Jurkat, Clone E6-1 (cell line): ENCODE data around the gene PON1.

Source experiments
- DNase-seq: peaks from one replicate; pipeline ENCODE4 v3.0.0-alpha.2; 2011; ENCODE audit warnings: low read depth, low spot score
- H3K4me3 ChIP-seq: 2 replicates; pipeline ENCODE4 v1.5.1; 2011; ENCODE audit warnings: mild to moderate bottlenecking, low read length, control low read depth, moderate library complexity

PON1 gene

DNA sequence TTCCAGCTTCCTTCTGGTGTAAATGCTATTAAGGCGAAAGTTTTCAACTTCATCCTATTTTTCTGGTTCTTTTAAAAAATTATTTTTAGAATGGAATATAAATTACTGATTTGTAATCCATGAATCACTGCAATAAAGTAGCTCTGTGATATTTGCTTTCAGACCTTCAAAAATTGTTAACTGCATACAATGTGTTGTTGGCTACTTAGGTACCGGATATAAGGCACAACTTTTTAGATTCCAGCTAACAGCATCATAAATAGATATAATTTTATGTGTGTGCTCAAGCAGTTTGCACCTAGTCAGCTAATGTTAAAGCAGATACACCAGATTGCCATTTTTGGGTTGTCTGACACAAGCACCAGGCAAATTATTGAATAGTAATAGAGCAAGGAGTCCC lies 58.7 kb downstream of the PON1 start:
- H3K4me3 ChIP-seq, result no peak overlapping the region
- DNase-seq, result no peak

DNA sequence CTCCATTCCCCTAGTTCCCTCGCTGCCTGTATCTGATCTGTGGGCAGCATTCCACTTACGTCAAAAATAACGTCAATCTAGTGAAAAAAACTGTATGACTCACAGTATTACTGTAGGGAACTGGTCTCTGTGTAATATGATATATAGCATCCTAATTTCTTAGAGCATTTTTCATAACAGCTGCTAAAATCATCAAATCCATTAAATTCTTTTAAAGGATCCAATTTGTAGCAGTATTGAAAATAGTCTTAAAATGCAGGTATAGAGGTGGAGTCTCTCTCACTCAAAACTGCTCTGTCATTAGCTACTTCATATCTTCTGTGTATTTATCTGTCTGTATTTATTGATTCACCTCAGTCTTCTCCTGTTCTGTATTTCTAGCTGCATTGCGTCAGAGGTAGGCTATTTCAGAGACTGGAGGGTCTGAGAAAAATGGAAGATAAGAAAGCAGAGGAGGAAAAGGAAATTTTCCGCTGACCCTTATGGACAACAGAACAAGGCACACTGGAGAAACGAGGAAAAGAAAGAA lies 59.9 kb downstream of the PON1 start:
- DNase-seq, result no peak
- H3K4me3 ChIP-seq, result no peak overlapping the region

DNA sequence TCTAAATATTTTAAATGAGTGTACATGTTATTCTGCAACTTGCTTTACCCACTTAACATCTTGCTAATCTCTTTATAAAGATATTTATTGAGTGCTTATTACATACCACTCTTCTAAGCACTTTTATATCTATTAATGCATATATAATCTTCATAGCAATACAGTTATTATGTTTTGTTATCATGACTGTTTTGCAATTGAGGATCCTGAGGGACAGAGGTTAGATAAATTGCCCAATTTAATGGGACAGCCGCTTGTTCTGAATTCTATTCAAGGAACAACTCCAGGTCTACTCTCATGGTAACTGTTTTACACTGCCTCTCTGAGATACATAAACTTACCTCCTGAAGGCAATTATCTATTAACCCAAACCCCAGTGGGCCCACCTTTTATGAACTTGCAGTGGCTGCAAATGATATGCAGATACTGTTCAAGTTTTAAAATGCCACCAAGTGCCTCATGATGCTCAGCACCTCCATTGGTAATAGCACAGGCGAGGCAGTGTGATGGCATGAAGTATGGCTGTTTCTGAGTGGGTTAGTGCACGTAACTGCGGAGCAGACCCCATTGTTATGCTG lies 60.5 kb downstream of the PON1 start:
- H3K4me3 ChIP-seq, result no peak overlapping the region
- no peak for DNase-seq

DNA sequence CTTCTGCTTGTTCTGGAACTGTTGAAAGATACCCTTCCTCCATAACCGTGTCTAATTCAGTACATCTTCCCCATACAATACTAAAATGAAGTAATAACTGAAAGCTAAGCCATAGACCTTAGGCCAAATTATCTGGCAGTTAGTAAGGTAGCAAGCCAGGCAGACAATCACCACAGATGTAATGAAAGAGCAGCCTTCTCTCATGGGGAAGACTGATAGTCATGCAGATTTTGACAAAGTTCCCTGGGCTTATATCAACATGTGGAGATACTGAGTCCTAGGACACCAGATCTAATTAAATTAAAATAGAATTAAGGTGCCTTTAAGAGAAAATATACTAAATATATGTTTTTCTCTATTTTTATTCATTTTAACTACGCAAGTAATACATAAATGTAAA lies 61.5 kb downstream of the PON1 start:
- DNase-seq, result no peak
- H3K4me3 ChIP-seq, result no peak overlapping the region

DNA sequence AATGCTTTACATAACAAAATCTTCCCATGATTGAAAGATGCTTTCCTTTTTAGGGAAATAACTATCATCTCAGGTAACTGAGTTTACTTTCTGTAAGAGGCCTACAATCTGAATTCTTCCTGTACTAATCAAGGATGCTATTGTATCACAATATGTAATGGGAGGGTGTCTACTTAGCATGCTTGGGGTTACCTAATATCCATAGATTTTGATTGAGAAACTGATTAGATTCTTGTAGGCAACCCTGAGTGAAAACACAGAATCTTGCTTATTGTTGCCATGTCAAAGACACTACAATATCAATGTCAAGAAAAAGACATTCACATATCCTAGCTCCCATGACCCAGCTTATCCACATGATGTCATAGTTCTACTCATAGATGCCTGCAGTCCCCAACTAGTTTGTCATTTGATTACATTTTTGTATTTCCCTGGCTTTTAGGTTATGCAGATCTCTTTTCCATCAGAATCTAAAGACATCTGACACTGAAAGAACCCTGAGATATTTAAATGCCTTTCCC lies 62.4 kb downstream of the PON1 start:
- DNase-seq, result no peak
- H3K4me3 ChIP-seq, result no peak overlapping the region

DNA sequence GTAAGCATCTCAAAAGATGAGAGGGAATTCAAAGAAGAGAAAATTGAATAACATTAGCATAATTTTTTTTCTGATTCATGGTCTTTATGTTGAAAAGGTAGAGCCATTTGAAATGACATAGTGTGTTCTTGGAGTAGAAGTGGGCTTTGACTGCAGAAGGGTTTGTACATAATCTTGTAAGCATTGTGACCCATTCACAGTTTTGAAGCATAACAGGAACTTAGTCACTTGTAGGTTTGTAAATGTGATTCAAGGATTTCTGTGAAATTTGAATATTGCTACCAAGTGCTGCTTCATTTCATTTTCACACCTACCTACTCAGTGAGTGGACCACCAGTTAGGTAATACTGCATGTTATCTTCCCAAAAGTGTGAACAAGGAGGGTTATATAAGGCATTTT lies 68.6 kb downstream of the PON1 start:
- DNase-seq, result no peak
- H3K4me3 ChIP-seq, result no peak overlapping the region

DNA sequence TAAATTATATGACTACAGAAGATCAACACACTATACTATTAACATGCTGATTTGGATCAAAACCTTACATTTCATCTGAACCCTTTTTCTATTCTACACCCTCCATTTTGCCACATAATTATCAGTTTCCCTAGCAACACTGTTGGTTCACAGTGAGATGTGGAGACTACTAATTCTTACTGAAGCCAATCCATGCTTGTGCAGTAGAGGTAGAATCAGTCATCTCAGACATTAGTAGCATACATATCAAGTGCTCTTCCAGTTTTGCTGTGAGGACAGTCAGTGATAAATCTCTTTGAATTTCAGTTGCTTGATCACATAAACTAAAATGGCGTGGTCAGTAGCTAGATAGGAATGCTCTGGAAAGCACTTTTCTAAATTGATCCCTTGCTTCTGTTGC lies 70.3 kb downstream of the PON1 start:
- no peak overlapping the region for H3K4me3 ChIP-seq
- DNase-seq, result no peak

DNA sequence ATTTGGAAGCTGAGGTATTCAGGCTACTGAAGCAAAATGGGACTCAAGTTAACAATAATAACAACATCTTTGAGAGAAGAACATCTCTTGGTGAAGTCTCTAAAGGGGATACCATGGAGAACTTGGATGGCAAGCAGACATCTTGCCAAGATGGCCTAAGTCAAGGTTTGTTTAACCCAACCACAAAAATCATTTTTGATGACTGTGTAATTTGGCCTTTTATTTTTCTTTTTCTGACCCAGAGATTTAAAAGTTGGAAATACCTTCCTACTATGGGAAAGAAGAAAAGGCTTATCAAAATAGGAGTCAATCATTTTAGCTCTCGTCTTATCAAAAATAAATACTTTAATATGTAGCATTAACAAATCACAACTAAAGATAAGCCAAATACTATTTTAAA lies 72.4 kb downstream of the PON1 start:
- no peak overlapping the region for H3K4me3 ChIP-seq

DNA sequence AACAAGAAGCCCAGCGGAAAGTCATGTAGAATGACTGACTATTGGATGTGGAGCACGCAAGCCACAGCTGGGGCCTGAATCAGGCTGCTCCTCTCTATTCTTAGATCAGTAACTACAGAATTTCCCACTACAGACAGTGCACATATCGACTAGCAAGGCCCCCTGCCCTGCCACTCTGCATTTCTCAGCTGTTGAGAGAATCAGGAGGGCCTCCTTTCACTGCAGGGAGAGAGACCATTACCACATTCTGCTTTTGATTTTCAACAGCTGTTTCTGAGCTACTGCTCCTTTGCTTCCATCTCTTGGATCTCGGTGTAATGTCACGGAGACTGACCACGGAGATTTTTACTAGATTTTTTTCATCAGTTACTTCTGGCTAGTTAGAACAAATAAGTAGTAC lies 73.8 kb downstream of the PON1 start:
- DNase-seq, result no peak
- no peak overlapping the region for H3K4me3 ChIP-seq

More for the DNA sequence above, 72.4 kb downstream of the PON1 start:
- DNase-seq, result no peak
